ENCODE data around the gene WEE1. TPM values are rescaled to one million over a fixed set of nuclear protein-coding genes. Genes with fewer than 3 reads are reported as not detected.

Gene WEE1
- total RNA-seq, 2 experiments from 2014 or later: 60.5 to 64.2 TPM

DNA sequence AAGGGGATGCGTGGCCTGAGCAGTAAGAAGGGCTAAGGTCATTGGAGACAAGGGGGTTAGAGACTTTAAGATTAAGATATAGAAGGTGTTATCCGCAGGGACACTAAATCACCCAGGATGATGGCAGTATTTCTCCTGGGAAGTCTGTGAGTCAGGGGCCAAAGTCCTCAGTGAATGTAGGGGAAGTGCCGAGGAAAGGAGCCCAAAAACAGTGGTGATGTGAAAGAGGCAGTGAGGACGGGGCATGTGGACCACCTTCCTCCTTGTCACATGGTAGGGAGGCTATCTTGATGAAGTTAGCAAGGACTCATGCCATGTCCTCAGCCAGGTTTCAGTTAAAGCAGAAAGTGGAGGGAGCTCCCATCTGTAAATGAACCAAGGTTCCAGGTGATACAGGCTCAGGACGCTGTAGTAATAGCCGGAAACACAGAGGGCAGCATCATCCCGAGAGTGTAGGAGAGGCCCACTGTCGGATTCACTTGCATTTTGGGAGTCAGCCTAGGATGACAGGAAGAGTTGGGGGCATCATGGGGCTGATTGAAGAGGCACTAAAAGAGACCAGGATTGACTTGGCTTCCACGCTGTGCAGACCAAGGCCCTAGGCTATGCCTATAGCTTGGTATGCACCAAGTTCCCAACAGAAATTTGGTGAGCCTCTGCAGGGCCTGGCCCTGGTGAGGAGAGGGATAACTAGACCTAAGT, 33.5 kb downstream of the WEE1 start:
- no peak overlapping the region for H3K4me3 Mint-ChIP-seq
- H3K9me3 Mint-ChIP-seq: no peaks in the 10 kb centered on the region
- H3K36me3 Mint-ChIP-seq (ENCODE audit: low read depth): peaks cover 2% of the 10 kb centered on the region
- POLR2A ChIA-PET: no interaction called here
- DNase-seq: no peak
- H3K27ac Mint-ChIP-seq: no peak overlapping the region
- peaks cover 20% of the 10 kb centered on the region for H3K4me1 Mint-ChIP-seq
- H3K27me3 Mint-ChIP-seq: peaks cover 3% of the 10 kb centered on the region
- CTCF ChIA-PET: interaction anchor here (1.2 to 1.6 kb wide), 5 partner anchors 10 to 649 kb away, joined by 3 to 6 read pairs (median 3); partner anchors contain the start of gene WEE1

DNA sequence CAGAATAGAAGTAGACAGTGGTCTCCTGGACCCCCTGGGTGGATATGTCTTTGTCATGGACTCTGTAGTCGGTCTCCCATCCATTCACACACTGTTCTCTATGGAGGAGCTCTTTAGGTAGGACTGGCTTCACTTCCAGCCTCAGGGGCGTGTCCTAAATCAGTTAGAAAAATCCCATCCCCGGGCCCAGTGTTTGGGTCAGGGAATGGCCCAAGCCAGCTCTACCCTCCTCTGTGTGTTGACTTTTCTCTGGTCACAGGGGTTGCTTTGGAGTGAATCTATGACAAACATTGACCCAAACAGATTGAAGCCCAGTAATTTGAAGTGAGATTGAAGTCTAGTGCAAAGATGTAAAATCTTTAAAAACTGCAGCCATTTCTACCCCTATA, 34.0 kb downstream of the WEE1 start:
- H3K4me1 Mint-ChIP-seq: peaks cover 17% of the 10 kb centered on the region
- peaks cover 2% of the 10 kb centered on the region for H3K36me3 Mint-ChIP-seq (ENCODE audit: low read depth)
- H3K27me3 Mint-ChIP-seq: peaks cover under 1% of the 10 kb centered on the region
- DNase-seq: no peak
- ChIA-PET CTCF (interaction anchor here (1.3 to 1.4 kb wide), 2 partner anchors 34 to 649 kb away, joined by 3 to 6 read pairs; partner anchors contain the start of gene WEE1), POLR2A (no interaction called here)
- no peaks in the 10 kb centered on the region for H3K9me3 Mint-ChIP-seq
- H3K4me3 Mint-ChIP-seq: no peak overlapping the region
- no peak overlapping the region for H3K27ac Mint-ChIP-seq

DNA sequence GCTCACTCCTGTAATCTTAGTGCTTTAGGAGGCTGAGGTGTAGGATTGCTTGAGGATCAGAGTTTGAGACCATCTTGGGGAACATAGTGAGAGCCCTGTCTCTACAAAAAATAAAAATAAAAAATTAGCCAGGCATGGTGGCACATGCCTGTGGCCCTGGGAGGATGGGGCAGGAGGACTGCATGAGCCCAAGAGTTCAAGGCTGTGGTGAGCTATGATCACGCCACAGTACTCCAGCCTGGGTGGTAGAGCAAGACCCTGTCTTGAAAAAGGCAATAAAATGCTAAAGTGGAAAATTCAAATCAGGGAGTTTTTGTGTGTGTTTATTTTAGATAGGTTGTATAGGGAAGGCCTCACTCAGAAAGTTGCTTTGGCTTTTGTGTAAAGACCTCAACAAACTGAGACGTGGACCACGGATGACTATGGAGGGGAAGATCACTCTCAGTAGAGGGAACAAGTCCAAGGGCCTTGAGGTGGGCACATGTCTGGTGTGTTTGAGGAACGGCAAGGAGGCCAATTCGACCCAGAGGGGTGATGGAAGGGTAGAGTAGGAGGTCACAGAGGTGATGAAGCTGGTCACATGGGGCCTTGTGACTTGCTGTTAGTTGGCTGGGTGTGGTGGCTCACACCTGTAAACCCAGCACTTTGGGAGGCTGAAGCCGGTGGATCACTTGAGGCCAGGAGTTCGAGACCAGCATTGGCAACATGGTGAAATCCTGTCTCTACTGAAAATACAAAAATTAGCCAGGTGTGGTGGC, 35.7 kb downstream of the WEE1 start:
- ChIA-PET POLR2A (no interaction called here), CTCF (interaction anchor here (1.3 kb wide), 1 partner anchor 9 kb away, joined by 3 read pairs; no protein-coding TSS in a partner anchor)
- peak overlapping the region; percentile 1 for H3K27ac Mint-ChIP-seq
- H3K4me3 Mint-ChIP-seq: no peak overlapping the region
- H3K4me1 Mint-ChIP-seq: peaks cover 23% of the 10 kb centered on the region
- no peaks in the 10 kb centered on the region for H3K9me3 Mint-ChIP-seq
- no peaks in the 10 kb centered on the region for H3K27me3 Mint-ChIP-seq
- peaks cover 2% of the 10 kb centered on the region for H3K36me3 Mint-ChIP-seq (ENCODE audit: low read depth)
- no peak for DNase-seq

DNA sequence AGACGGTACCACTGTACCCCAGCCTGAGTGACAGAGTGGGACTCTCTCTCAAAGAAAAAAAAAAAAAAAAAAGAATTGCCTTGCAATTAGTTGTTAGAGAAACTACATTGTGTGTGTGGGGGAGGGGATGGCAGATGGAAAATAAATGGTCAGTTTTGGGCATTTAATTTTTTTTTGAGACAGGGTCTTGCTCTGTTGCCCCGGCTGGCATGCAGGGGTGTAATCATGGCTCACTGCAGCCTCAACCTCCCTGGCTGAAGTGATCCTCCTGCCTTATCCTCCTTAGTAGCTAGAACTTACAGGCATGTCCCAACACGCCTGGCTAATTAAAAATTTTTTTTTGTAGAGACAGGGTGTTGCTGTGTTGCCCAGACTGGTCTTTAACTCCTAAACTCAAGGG, 36.4 kb downstream of the WEE1 start:
- Mint-ChIP-seq H3K9me3 (no peaks in the 10 kb centered on the region), H3K27me3 (no peaks in the 10 kb centered on the region), H3K36me3 (ENCODE audit: low read depth) (peaks cover 2% of the 10 kb centered on the region), H3K4me1 (peaks cover 29% of the 10 kb centered on the region), H3K4me3 (no peak overlapping the region), H3K27ac (no peak overlapping the region)
- CTCF ChIA-PET: interaction anchor here (0.8 to 2.1 kb wide), 3 partner anchors 9 to 139 kb away, joined by 3 to 5 read pairs (median 3); no protein-coding TSS in a partner anchor
- POLR2A ChIA-PET: no interaction called here
- DNase-seq: no peak

DNA sequence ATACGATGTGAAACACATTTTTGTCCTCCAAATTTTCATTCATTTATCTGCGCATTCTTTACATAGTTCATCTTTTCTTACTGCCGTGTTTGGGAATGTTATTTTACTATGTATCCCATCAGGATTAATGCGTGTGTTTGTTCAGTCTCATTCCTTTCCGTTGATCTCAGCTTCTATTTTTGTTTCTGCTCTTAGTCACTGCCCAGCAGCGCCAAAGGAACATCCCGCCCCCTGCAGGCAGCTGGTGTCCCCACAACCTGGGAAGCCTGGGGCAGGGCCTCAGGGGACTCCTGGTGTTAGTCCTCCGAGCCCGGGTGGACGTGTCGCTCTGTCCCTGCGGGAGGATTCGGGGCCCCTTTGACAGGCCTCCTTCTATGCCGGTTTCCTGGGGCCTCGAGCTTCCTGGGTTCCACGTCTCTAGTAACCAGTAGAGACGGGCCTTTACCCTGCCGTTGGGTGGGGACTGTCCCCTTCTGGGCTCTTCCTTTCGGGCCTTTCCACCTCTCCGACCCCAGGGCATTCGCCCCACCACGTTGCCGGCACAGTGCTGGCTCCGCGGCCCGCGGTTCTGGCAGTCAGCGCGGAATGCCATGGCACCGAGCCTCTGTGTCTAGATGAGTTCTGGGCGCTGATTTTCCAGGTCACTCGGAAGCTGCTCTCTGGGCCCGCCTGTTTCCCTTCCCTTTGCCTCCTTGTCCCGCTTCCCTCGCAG, 39.8 kb downstream of the WEE1 start:
- Mint-ChIP-seq H3K27me3 (no peaks in the 10 kb centered on the region), H3K9me3 (no peaks in the 10 kb centered on the region), H3K4me1 (peaks cover 31% of the 10 kb centered on the region), H3K4me3 (peak overlapping the region; percentile 81), H3K27ac (peak overlapping the region; percentile 97), H3K36me3 (ENCODE audit: low read depth) (peaks cover 4% of the 10 kb centered on the region)
- ChIA-PET CTCF (interaction anchor here (0.5 to 2.9 kb wide), 27 partner anchors 9 to 692 kb away, joined by 3 to 23 read pairs (median 4); partner anchors contain the start of gene WEE1), POLR2A (interaction anchor here (0.5 to 0.6 kb wide), 2 partner anchors 135 to 443 kb away, joined by 3 read pairs; no protein-coding TSS in a partner anchor)
- peak; percentile 87 for DNase-seq

DNA sequence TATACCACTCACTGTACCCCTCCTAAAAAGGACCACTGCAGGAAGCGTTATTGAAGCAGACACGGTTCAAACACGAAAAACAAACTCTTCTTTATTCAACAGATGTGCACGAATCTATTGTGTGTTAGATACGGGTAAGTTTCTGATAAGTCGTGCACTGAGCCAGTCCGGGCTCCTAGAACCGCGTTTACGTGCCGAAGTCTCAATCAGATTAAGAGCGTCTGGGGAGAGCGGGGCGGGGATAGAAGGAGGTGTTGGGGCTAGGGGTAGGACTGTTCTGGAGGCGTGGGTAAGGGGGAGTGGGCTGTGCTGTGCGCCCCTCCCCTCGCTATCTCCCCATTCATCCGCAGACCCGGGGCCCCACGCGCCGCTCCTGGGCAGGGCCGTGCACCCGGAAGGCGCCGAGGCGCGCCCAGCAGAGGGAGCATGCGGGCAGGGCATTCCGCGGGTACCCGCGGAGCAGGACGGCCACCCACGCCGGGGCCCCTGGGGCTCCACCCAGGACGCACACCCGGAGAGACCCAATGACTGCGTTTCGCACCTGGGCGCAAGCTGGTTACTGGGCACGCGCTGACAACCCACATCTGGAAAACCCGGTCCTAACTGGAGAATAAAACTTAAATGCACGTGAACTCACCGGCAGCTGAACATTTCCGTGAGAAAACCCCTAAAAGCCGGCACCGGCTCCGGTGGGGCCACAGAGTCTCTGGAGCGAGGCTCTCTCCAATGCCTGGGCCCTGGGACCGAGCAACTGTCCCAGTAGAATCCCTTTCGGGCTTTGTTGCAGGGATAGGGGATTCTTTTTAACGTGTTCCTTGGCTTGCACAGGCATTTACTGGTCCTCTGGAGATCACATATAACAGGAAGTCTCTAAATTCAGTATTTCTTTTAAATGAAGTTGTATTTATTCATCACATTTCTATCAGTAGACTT, 40.6 kb downstream of the WEE1 start:
- DNase-seq: peak; percentile 89
- ChIA-PET POLR2A (interaction anchor here (0.6 kb wide), 2 partner anchors 60 to 135 kb away, joined by 3 read pairs; no protein-coding TSS in a partner anchor), CTCF (interaction anchor here (0.5 to 2.9 kb wide), 24 partner anchors 8 to 691 kb away, joined by 3 to 23 read pairs (median 5); partner anchors contain the start of gene WEE1)
- Mint-ChIP-seq H3K9me3 (no peaks in the 10 kb centered on the region), H3K4me1 (peaks cover 34% of the 10 kb centered on the region), H3K27me3 (peaks cover 2% of the 10 kb centered on the region), H3K4me3 (peak overlapping the region; percentile 81), H3K27ac (peak overlapping the region; percentile 97), H3K36me3 (ENCODE audit: low read depth) (peaks cover 4% of the 10 kb centered on the region)

DNA sequence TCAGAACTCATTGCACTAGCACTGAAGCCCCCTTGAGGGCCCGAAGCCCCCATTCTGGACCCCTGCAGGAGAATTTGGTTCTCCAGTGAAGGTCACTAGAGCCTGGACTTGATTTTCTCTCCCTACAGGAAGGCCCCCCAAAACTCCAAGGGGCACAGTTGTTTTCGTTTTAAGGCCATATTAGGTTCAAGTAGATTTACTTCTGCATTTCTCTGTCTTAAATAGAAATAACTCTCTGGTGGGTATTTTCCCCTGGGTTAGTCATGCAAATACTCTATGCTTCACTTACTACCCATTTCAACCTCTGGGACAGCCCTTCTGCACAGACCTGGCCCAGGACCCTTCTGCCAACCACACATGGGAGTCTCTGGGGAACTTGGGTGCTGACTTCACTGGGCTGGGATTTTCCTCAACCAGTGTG, 41.6 kb downstream of the WEE1 start:
- no peak for DNase-seq
- Mint-ChIP-seq H3K4me1 (peaks cover 31% of the 10 kb centered on the region), H3K4me3 (peak overlapping the region; percentile 81), H3K9me3 (no peaks in the 10 kb centered on the region), H3K27ac (no peak overlapping the region), H3K36me3 (ENCODE audit: low read depth) (peaks cover 2% of the 10 kb centered on the region), H3K27me3 (peaks cover 2% of the 10 kb centered on the region)
- CTCF ChIA-PET: no interaction called here
- POLR2A ChIA-PET: no interaction called here

DNA sequence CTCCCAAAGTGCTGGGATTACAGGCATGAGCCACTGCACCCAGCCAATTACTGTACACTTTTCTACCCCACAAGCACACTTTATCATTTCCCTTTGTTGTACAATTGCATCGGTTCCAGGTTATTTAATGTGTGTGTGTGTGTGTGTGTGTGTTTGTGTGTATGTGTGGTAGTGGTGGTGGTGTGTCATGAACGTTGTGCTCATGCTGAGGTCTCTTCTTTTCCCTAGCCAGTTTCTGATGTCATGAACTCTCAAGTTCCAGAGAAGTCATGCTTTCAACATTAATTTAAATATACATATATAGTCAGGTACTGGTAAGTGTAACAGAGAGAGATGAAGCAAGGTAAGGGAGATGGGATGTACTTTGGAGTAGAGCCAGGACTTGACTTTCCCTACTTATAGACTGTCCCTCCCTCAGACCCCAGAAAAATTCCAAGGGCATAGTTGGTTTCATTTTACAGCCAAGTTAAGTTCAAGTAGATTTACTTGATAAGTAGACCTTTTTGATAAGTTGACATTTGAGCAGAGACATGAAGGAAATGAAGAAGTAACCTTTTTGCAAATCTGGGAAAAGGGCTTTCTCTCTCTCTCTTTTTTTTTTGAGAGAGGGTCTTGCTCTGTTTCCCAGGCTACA, 42.7 kb downstream of the WEE1 start:
- Mint-ChIP-seq H3K27ac (no peak overlapping the region), H3K27me3 (peaks cover 2% of the 10 kb centered on the region), H3K4me3 (no peak overlapping the region), H3K36me3 (ENCODE audit: low read depth) (peaks cover 2% of the 10 kb centered on the region), H3K4me1 (peaks cover 29% of the 10 kb centered on the region), H3K9me3 (no peaks in the 10 kb centered on the region)
- no peak for DNase-seq
- ChIA-PET POLR2A (no interaction called here), CTCF (no interaction called here)

DNA sequence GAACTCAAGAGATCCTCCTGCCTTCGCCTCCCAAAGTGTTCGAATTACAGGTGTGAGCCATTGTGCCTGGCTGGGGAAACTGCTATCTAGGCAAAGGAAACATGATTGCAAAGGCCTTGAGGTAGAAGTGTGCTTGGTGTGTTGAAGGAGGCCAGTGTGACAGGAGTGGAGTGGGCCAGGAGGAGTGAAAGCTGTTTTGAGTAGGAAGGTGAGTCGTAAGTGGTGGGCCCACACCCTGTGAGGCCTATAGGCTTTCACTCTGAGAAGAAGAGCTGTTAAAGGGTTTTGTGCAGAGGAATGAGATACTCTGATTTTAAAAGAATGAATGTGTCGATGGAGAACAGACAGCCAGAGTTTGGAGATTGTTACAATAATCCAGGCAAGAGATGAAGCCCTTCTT, 43.4 kb downstream of the WEE1 start:
- peaks cover 2% of the 10 kb centered on the region for H3K36me3 Mint-ChIP-seq (ENCODE audit: low read depth)
- H3K27me3 Mint-ChIP-seq: peaks cover 2% of the 10 kb centered on the region
- ChIA-PET CTCF (no interaction called here), POLR2A (no interaction called here)
- no peak overlapping the region for H3K4me3 Mint-ChIP-seq
- no peak for DNase-seq
- no peaks in the 10 kb centered on the region for H3K9me3 Mint-ChIP-seq
- H3K27ac Mint-ChIP-seq: no peak overlapping the region
- H3K4me1 Mint-ChIP-seq: peaks cover 27% of the 10 kb centered on the region

DNA sequence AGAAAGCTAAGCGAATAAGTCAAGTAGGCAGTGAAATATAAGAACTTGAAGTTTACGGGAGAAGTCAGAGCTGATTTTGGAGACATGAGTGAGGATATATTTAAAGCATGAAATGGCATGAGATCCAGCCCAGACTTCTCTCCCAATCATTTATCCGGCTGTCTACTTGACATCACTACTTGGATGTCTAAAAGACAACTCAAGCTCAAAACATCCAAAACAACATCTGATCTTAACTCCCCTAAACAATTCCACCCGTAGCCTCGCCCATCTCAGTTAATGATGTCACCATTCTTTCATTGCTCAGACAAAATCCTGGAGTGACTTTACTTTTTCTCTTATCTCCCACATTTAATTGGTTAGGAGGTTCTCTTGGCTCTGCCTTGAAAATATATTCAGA, 44.5 kb downstream of the WEE1 start:
- Mint-ChIP-seq H3K4me1 (peaks cover 20% of the 10 kb centered on the region), H3K27me3 (peaks cover 2% of the 10 kb centered on the region), H3K36me3 (ENCODE audit: low read depth) (peaks cover 2% of the 10 kb centered on the region), H3K27ac (no peak overlapping the region), H3K9me3 (no peaks in the 10 kb centered on the region), H3K4me3 (no peak overlapping the region)
- POLR2A ChIA-PET: no interaction called here
- CTCF ChIA-PET: interaction anchor here (0.6 to 1.0 kb wide), 2 partner anchors 128 to 131 kb away, joined by 3 read pairs; no protein-coding TSS in a partner anchor
- DNase-seq: no peak

DNA sequence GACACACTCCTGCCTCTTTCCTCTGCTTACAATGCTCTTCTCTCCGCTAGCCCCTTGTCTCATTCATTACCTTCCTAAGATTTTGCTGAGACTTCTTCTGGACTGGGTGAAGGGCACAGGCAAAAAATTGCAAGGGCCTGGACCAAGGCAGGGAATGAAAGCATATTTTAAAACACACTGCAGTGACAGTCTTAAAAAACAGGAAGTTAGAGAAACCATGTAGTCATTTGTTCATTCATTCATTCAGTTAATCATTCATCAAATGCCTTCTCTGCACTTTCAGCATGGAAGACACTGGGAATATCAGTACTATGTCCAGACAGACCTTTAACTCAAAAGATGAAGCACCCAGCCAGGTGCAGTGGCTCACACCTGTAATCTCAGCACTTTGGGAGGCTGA, 45.5 kb downstream of the WEE1 start:
- peaks cover 2% of the 10 kb centered on the region for H3K27me3 Mint-ChIP-seq
- H3K9me3 Mint-ChIP-seq: no peaks in the 10 kb centered on the region
- CTCF ChIA-PET: interaction anchor here (1.2 kb wide), 1 partner anchor 10 kb away, joined by 4 read pairs; no protein-coding TSS in a partner anchor
- H3K4me3 Mint-ChIP-seq: no peak overlapping the region
- DNase-seq: no peak
- peaks cover 2% of the 10 kb centered on the region for H3K36me3 Mint-ChIP-seq (ENCODE audit: low read depth)
- H3K4me1 Mint-ChIP-seq: peaks cover 12% of the 10 kb centered on the region
- POLR2A ChIA-PET: no interaction called here
- peak overlapping the region; percentile 6 for H3K27ac Mint-ChIP-seq
